Renal cortical epithelial cell (primary cell): ENCODE measurements around the gene NVL. TPM values are rescaled to one million over a fixed set of nuclear protein-coding genes. Genes with fewer than 3 reads are reported as not detected.
"Not testable (repeated sequence)": the region's sequence is repeated elsewhere in the genome, so short reads cannot be mapped to it uniquely, and the experiment has no call there.

Experiments
- DNase-seq: peaks from one replicate; pipeline ENCODE4 v3.0.0-alpha.2; 2011; ENCODE audit warnings: low read depth
- total RNA-seq: library from RNA; depleted of rRNA; stranded (reverse); fragments of >200 nt; gene quantifications from 2 replicates; pipeline ENCODE4 v1.2.3, GENCODE V29; 2014

NVL gene
- 32.1 and 33.3 TPM in 2 replicates for total RNA-seq

DNA sequence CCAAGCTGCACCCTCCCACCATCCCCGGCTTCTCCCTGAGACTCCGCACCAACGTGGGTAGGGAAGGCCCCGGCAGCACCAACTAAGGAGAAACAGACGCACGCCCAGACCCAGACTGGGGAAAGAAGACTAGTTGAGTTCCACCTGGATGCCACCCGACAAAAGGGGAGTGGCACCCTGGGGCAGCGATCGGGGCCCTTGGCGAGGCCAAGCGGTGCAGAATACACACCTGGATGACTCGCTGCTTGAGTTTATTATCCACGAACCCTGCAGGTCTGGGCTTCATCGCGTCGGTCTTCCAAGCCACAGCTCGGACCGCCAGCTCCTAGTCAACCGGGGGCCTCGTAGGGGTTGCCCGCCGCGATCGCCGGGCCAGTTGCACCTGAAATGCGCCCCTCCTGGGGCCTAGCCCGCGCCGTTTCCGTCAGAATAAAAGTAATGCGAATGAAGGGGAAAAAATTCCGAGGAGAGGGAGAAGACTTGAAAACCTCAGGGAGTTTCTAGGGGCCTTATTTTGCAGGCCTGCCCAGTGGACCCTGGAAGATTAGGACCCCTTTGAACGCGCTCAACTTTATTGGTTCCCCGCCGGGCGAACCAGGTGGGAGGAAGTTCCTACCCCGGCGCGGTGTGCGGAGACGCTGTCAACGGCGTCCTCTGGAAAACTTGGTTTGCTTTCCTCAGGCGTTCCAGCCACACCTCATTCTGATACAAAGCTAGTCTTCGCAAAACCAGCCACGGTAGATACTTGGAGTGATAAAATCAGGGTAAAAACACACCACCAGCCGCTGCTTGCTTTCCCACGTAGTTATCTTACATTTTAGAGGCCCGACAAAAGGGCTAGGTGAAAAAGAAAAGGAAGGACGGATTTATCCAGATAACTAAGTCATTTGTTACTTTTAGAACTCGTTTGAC, at the start of gene NVL:
NVL (minus strand) TSS at position 331 of the 912 bp plus-strand sequence; CDS start at position 286, 45 bp downstream.
- peak; percentile 80 for DNase-seq

DNA sequence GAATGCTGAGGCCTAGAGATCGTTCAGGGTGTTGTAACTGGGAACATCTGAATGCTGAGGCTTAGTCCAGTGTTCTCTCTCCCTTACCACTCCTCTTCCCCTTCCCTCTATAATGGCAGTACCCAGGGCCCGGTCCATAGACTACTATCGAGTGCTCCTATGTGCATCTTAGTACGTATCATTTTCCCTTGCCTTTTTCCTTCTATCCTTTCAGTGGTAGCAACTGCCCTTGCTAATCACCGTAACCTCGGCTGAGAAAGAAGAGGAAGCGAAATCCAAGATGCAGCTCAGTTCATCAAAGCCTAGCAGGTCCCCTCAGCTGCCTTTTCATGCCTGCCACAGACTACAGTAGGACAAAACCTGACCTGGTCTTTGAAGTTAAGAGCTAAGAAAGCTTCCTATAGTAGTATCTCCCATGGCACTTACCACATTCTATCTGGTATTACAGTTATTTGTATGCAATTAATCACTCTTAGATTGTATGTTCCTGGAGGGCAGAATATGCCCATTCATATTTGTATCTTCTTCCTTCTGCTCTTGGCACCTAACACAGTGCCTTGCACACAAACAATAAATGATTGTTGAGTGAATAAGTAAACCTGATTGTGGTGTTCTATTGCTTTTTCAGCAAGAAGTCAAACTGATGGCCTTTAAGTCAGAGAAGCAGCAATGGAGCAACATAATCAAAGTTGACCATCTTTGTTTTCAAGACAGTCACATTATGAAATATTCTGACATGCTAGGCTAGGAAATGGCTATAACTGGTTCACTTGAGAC, 49.1 kb upstream of the NVL start:
- DNase-seq = no peak

DNA sequence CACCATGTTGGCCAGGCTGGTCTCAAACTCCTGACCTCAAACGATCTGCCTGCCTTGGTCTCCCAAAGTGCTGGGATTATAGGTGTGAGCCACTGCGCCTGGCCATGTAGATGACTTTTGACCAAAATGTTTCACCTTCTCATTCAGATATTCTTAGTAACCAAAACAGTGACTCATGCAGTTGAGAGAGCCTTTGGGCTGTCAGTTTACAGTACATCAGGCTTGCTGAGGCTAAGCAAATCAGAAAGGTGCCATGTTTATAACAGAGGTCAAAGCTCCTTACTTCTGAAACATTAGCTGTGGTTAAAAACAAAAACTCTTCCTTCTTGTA, 47.7 kb upstream of the NVL start:
- peak; percentile 80 for DNase-seq

DNA sequence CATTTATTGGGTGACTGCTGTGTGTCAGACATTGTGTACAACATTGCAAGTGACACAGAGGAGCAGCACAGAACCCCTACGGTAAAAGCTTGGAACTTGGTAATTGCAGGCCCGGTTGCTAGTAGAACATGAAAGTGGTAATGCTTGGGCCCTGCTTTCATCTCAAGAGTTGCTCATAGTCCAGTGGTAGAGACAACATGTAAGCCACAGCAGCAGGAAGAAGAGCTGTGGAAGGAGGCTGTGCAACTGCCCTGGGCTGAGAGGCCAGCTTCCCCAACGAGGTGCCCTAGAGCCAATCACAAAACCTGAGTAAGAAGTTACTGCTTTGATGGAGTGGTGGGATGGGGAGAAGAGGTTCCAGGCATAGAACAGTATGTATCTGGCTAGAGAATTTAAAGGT, 45.1 kb upstream of the NVL start:
- no peak for DNase-seq

DNA sequence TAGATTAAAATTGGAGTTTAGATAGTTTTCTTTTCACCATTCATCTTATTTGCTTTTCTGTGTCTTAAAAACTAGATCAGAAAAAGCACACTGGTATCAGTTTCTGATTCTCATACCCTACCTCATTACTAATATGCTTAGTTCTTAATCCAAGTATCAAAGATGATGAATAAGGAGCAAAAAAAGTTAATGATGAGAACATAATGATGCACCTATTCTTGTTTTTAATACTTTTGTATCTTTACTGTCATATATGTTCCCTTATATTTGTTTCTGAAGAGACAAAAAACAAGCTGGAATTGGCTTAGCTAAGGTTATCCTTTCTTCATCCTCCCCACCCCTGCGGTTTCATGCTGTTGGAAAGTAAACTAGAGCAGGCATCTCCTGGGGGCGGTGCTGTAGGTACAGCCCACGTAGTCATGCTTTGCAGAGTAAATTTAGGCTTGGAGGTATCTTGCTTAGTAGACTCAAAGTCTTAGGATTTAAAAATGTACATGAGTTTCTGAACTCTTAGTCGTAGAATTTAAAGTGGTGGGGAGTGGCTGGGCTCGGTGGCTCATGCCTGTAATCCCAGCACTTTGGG, 43.1 kb upstream of the NVL start:
- no peak for DNase-seq

DNA sequence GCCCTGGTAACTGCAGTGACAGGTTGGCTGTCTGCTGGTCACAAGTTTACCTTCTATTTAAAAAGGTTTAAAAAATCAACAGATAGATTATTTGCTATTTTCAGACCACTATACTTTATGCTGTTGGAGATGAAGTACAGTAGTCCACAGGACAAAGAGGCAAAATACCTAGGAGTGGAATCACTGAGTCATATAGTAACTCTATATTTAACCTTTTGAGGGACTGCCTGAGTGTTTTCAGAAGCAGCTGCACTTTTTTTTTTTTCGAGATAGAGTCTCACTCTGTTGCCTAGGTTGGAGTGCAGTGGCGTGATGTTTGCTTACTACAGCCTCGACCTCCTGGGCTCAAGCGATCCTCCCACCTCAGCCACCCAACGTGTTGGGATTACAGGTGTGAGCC, 38.4 kb upstream of the NVL start:
- no peak for DNase-seq

DNA sequence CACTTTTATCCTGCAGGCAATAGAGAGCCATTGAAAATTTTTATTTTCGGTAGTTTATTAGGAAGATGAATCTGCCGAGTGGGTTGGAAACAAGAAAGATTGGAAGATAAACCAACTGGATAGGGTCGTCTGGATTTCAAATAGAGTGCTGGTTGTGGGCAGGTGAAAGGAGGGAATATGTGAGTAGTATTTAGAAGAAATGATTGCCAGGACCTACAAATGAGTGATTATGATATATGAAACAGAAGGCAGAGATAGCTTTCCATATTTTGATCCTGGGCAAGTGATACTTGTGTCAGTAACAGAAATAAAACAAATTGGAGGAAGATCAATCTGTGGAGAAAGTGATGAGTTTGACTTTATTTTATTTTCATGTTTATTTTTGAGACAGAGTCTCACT, 29.2 kb upstream of the NVL start:
- DNase-seq = no peak

- DNase-seq = no peak
Observed at GRCh38 chr1:224358237-224358636, 28.3 kb upstream of the NVL start.

DNA sequence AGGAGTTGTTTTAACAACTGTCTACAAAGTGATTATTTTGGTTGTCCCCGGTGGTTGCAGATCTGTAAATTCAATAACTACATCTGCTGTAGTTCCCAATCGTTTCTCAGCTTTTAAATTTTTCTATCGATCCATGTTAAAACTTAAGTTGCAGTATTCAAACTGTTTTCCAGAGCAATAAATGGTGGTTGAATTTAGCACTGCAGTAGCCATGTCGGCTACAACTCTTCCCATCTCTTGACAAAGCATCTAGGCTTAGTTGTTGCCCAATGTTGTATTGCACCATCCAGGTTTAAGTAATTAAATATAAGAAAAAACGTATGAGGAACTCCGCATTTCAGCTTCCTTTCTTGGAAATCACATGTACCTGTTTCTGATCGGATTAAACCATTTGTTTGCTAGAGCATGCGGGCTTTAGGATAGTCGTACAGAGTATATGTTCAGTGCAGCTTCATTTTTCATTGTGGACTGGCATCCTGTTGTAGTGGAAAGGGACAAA, 27.7 kb upstream of the NVL start:
- DNase-seq = peak; percentile 70

DNA sequence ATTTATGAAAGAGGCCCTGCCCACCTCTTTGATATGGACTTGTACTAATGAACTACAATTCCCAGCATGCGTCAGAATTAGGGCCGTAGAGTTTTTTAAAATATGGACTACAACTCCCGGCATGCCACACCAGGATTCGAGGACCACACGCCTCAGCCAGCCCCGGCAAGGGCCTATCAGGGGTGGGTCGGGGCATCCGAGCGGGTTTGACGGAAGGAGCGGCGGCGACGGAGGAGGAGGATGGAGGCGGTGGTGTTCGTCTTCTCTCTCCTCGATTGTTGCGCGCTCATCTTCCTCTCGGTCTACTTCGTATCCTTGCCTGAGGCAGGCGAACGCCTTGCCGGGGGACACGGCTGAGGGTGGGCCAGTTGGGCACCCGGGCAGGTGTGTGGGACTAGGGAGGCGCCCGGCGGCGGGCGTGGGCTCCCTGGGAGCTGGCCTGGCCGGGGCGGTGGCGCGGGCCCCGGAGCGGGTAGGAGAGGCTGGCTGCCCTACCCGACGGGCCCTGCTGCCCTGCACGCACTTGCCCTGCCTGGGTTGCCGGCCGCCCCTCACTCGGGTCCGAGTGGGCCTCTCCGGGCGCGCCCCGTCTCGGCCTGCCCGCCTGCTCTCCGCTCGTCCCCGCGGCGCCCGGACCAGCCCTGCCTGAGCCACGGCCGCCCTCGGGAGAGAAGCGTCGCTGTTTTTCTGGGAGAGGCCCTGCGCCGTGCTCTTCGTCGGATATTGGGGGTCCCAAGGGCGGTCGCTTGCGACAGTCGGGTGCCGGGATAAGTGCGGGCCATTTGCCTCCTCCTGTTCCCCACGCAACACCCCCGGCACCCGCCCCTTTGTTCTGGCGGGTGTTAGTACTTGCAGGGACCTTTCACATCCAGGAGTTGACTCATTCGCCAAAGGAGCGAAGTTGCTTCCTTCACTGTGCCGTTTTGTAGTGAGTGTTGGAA, 27.0 kb upstream of the NVL start, which contains the start of gene CNIH4:
CNIH4 (plus strand) TSS at position 195 of the 941 bp plus-strand sequence; CDS start at position 241, 46 bp downstream.
- peak; percentile 92 for DNase-seq

- no peak for DNase-seq
Observed at GRCh38 chr1:224353975-224354925, 24.3 kb upstream of the NVL start.

DNA sequence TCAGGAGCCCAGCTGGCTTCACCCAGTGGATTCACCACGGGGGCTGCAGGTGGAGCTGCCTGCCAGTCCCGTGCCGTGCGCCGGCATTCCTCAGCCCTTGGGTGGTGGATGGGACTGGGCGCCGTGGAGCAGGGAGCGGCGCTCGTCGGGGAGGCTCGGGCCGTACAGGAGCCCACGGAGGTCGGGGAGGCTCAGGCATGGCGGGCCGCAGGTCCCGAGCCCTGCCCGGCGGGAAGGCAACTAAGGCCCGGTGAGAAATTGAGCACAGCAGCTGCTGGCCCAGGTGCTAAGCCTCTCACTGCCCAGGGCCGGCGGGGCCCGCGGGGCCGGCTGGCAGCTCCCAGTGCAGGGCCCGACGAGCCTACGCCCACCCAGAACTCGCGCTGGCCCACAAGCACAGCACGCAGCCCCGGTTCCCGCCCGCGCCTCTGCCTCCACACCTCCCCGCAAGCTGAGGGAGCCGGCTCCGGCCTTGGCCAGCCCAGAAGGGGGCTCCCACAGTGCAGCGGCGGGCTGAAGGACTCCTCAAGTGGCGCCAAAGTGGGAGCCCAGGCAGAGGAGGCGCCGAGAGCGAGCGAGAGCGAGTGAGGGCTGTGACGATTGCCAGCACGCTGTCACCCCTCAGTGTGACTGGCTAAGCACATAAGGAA, 22.6 kb upstream of the NVL start:
- DNase-seq = not testable (repeated sequence)

DNA sequence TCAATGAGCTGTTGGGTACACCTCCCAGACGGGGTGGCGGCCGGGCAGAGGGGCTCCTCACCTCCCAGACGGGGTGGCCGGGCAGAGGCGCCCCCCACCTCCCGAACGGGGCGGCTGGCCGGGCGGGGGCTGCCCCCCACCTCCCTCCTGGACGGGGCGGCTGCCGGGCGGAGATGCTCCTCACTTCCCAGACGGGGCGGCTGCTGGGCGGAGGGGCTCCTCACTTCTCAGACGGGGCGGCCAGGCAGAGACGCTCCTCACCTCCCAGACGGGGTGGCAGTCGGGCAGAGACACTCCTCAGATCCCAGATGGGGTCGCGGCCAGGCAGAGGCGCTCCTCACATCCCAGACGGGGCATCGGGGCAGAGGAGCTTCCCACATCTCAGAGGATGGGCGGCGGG, 19.7 kb upstream of the NVL start:
- not testable (repeated sequence) for DNase-seq

- no peak for DNase-seq
Observed at GRCh38 chr1:224348137-224348536, 18.2 kb upstream of the NVL start.

DNA sequence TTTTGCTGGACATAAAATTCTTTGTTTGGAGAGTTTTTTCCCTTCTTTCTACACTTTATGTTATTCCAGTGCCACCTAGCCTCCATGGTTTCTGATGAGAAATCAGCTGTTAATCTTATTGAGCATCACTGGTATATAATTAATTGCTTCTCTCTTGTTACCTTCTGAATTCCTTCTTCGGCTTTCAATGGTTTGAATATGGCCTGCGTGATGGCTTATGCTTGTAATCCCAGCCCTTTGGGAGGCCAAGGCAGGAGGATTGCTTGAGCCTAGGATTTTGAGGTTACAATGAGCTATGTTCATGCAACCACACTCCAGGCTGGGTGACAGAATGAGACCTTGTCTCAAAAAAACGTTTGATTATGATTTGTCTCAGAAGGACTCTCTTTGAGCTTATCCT, 13.7 kb upstream of the NVL start:
- DNase-seq = no peak

DNA sequence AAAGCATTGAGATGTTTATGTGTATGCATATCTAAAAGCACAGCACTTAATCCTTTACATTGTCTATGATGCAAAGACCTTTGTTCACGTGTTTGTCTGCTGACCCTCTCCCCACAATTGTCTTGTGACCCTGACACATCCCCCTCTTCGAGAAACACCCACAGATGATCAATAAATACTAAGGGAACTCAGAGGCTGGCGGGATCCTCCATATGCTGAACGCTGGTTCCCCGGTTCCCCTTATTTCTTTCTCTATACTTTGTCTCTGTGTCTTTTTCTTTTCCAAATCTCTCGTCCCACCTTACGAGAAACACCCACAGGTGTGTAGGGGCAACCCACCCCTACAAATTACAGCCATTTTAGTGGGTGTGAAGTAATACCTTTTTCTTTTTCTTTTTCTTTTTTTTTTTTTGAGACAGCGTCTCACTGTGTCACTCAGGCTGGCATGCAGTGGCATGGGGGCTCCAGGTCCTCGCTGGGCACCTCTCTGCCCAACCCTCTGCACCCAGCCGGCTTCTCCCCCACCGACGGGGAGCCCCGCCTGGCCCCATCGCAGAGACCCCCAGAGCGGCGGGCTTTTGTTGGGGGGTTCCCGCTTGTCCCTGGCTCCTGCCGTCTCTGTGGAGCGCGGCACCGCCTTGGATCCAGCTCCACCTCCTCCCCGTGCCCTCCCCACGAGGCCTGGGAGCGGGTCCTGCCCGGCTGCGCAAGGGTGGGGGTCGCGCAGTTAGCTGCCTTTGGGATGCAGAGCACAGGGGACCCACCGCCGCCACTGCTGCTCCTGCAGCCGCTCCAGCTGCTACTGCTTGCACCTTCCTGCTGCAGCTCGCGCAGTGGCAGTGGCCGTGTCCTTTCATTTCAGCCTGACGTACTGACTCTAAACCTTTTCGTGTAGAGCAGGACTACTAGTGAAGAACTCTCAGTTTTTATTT, 10.7 kb upstream of the NVL start:
- not testable (repeated sequence) for DNase-seq

DNA sequence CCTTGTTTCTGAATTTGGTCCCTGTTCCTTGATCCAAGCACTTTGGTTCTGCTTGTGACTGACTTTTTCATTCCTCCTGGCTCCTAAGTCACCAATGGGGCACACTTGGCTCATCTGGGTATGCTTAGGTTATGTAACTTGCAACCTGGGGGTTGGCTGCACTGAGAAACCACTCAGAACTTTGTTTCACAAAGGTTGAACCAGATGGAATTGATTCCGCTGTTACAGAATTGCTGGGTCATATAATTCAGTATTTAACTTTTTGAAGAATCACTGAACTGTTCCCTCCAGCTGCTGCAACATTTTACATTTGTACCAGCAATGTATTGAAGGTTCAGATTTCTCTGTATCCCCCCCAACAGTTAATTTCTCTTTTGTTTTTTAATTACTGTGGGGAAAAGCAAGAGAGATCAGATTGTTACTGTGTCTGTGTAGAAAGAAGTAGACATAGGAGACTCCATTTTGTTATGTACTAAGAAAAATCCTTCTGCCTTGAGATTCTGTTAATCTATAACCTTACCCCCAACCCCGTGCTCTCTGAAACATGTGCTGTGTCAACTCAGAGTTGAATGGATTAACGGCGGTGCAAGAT, 9.6 kb upstream of the NVL start:
- peak; percentile 20 for DNase-seq
